ENCODE results near the gene KLK13.

DNA sequence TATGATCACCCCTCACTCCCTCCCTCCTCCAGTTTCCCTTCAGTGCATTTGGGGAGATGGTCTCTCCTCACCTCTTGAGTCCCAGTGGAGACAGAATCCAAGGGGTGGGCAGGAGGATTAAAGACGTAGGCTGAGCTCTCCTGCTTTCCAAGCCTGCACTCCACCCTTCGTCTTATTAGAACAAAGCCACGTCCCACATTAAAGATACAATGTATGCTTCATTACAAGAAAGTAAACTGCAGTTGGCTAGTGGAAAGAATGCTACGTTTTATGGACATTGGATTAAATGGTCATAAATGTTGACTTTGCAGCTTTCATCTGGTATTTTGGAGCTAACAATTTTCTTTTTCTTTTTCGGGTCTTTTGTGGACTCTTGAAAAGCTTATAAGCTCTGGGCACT lies 37.0 kb downstream of the KLK13 start:
- TF ChIP-seq, protein P1, sequence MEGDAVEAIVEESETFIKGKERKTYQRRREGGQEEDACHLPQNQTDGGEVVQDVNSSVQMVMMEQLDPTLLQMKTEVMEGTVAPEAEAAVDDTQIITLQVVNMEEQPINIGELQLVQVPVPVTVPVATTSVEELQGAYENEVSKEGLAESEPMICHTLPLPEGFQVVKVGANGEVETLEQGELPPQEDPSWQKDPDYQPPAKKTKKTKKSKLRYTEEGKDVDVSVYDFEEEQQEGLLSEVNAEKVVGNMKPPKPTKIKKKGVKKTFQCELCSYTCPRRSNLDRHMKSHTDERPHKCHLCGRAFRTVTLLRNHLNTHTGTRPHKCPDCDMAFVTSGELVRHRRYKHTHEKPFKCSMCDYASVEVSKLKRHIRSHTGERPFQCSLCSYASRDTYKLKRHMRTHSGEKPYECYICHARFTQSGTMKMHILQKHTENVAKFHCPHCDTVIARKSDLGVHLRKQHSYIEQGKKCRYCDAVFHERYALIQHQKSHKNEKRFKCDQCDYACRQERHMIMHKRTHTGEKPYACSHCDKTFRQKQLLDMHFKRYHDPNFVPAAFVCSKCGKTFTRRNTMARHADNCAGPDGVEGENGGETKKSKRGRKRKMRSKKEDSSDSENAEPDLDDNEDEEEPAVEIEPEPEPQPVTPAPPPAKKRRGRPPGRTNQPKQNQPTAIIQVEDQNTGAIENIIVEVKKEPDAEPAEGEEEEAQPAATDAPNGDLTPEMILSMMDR (IDR thresholded peaks at IDR 0.05), result no peak
- TF ChIP-seq POLR2A (IDR thresholded peaks at IDR 0.05), result no peak

Data from thyroid gland (tissue), 4 donors.